Hematopoietic multipotent progenitor cell (in vitro differentiated cells): Measurements from ENCODE around the gene SYNPO2. TPM values are rescaled to one million over a fixed set of nuclear protein-coding genes. Genes with fewer than 3 reads are reported as not detected.

Experiments
- DNase-seq, 3 donors: peaks; one replicate each; pipeline ENCODE4 v3.0.0-alpha.2; 2011 to 2015; ENCODE audit warnings: low read depth in 2 of 3, low spot score in 2 of 3
- total RNA-seq: library from RNA; depleted of rRNA; stranded (reverse); fragments of >200 nt; gene quantifications from one replicate; pipeline ENCODE4 v1.2.3, GENCODE V29; 2012

Gene SYNPO2
- total RNA-seq, 1 donor, result 0.27 TPM

DNA sequence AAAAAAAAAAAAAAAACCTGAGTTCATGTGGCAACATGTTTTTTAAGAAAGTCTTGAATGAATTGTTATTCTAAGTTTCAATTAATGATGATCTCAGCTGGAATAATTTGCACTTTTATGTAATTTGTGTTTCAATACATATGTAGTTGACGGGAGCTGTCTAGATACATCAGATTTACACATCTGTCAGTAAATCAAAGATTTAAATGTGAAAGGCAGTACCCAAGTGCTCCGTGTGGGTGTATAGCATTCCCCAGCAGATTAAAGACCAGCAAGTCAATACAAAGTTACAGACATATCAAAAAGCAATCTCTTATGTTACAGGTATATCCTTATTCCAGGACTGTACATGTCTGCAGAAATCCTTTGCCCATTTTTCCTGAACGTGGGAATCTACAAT lies 35.2 kb downstream of the SYNPO2 start:
- DNase-seq, result no peak

DNA sequence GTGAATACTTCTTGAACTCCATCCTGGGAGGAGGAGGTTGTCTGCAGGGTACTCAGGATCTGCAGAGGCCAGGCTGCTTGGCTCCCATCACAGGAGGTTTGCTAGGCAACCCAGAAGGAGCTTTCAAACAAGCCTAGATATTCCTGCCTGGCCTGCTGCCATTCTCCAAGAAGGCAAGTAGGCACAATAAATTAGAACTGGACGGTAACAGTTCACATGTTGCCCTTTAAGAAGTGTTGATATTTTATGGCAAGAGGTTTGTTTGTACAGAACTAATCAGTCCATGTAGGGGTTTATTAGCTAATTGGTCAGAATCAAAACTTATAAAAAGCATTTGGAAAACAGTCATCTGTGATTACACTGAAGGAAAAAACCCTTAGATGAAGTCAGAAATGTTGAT lies 39.3 kb downstream of the SYNPO2 start:
- DNase-seq, result no peak

DNA sequence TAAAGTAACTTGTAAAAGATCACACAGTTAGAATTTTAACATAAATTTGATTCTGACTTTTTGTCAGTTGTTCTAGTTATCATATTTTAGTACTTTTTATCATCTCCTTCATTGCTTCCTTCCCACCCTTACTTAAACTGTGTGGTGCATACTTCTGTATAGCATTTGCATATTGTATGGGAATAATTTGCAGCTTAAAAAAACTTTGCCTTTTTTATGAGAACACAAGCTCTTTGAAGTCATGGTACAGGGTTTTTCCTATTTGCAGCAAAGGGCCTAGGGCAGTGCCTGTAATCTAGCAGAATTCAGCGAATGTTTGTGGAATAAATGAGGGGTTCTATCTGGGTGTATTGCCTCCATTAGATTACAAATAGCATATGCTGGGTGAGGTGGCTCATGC lies 41.6 kb downstream of the SYNPO2 start:
- no peak for DNase-seq

DNA sequence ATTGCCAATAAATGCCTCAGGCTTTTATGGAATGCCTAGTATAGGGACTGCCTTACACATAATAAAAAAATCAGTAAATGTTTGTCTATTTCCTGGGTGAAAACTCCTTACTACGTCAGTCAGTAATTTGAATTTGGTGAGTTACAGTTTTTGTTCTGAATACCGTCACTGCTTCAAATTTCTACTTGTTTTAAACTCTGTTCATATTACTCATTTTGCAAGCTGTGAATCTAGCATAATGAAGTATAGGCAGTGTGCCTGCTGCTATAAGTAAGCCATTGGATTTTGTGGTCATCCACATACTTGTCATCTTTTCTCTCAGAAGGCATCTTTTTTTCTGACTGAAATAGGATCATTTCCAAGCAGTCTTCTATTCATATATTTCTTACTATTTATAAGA lies 43.1 kb downstream of the SYNPO2 start:
- DNase-seq, result no peak

DNA sequence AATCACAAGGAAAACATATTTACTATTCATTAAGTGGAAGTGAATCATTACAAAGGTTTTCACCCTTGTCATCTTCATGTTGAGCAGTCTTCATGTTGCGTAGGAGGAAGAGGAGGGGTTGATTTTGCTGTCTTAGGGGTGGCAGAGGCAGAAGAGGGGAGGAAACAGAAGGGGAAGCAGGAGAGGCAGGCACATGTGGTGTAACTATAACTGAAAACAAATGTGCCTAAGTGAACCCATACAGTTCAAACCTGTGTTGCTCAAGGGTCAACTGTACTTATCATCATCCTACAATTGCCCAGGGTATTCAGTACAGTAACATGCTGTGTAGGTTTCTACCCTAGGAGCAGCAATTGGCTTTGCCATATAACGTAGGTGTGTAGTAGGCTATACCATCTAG lies 47.2 kb downstream of the SYNPO2 start:
- no peak for DNase-seq

DNA sequence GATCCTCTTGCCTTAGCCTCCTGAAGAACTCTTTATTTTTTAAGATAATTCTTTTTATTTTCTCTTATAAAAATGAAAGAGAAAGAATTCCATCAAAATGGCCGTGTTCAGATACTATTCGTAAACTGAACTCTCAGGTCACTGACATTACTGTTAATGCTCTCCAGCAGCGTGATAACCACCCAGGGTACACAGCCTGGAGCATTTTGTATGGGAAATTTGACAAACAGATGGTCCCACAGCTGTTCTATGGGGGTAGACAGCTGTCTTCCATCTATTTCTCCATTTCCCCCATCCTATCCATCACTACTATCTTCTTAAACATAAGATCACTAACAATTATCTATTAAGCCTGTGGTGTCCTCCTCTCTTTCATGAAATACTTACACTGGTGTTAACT lies 47.8 kb downstream of the SYNPO2 start:
- no peak for DNase-seq

DNA sequence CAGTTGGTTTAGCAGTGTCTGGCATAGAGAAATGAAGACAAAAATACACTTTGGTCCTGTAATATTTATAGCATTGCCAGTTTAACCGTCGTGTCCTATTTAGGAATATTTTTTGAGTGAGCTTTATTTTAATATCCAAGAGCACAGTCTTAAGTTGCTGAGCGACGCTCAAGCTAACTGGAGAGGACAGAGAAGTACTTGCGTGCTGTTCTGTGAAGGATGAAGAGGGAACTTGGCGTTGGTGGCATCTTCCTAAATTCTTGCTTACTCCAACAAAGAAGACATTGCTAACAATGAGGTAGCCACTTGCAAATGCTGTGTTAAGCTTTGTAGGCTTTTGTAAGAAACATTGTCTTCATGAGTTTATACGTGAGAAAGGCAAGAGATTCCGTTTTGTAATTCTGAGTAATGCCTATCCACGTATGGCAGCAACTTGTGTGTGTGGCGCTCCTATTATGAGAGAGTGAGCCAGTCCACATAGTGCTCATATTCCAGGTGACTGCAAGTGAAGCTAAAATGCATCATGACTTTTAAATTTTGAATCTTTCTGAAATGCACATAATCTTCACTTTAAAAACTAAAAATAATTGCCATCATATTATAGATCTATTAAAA lies 50.6 kb downstream of the SYNPO2 start:
- DNase-seq, result no peak

DNA sequence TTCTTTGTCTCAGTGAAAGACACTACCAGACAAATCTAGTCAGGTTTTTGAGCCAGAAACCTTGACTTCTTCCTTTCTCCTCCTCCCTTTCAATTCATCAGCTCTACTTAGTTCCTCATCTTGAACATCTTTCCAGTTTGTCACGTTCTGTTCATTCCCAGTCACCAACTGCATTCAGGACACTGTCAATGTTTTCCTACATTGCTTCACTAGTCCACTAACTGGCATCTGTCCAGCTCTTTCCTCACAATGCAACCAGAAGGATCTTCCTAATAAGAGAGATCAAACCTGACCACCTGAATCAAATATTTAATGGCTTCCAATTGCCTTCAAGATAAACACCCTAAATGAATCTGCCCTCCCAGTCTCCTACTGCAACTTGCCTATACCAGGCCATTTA lies 52.5 kb downstream of the SYNPO2 start:
- DNase-seq, result no peak

DNA sequence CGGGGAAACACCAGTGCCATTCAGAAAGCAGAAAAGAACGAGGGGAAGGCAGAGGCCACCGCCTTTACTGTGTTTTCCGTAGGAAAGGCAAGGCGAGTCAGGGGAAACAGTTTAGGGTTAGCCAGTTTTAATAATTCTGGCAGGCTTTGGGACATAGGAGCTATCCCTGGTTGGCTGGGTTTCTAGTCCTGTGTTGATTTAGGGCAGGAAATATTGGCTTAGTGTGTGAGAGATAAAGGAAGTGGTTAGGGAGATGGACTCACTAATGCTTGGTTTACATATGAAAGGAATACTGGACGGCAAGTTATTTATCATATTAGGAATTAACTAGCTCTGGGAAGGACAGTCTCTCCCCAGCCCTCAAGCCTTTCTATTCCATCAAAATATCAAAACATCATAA lies 53.1 kb downstream of the SYNPO2 start:
- DNase-seq, result no peak

DNA sequence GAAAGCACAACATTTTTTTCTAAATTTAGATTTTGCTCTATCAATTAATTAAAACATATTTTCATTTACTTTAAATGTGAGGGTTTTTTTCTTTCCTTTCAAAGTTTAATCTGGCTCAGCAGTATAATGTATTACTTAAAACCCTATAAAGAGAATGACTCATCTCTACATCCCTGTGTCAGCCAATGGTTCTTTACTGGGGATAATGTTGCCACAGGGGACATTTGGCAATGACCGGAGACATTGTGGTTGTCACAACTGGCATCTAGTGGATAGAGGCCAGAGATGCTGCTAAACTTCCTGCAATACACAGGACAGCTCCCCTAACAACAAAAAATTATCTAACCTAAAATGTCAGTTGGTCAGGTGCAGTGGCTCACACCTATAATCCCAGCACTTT lies 53.8 kb downstream of the SYNPO2 start:
- DNase-seq, result no peak

DNA sequence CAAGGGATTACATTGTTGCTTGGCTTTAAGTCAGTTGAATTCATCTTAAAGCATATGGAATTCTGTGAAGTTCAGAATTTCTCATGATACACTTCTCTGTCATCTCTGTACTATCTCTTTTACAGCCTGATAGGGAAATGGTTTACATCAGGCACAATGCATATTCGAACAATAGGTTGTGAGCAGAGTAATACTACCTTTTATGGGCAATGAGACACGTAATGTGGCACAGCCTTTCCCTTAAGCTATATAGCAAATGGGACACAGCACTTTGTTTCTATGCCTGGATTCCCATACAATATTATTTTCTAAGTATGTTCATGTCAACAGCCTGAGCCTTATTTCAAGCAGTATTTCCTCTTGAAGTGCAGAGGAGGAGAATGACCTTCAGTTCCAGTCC lies 58.4 kb downstream of the SYNPO2 start:
- no peak for DNase-seq

DNA sequence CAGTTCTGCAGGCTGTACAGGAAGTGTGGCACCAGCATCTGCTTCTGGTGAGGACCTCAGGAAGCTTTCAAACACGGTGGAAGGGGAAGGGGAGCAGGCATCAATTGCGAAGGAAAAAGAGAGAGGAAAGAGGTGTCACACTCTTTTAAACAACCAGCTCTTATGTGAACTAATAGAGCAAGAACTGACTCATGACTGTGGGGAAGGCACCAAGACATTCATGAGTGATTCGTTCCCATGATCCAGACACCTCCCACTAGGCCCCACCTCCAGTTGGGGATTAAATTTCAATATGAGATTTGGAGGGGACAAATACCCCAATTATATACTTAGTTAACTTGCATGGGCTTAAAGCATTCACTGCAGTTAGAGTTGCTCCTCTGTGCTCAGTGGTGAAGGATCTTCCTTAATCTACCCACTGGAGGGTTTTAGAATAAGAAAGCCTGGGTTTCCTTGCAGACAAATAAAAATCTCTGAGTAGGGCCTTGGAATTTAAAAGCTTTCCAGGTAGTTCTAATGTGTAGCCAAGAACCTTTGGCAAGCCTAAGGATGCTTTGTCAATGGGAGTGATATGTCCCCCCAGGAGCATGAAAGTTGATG lies 60.0 kb downstream of the SYNPO2 start:
- DNase-seq, result no peak

DNA sequence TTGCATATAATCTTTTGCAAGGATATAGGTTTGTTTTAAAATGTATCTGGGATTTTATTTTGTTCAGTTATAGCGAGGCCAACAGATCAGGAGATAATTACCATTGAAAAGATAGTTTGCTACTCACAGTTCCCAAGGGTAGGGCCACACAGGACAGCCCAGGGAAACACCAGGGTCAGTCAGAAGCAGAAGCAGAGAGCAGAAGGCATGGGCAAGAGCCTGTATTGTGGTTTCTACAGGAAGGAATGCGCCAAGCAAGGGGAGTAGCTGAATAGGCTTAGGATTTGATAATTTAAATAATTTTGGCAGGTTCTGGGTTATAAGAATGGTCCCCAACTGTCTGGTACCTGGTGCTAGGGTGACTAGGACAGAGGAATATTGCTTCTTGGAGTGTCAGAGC lies 61.6 kb downstream of the SYNPO2 start:
- DNase-seq, result peak in 1 of 3 donors; percentile 5

DNA sequence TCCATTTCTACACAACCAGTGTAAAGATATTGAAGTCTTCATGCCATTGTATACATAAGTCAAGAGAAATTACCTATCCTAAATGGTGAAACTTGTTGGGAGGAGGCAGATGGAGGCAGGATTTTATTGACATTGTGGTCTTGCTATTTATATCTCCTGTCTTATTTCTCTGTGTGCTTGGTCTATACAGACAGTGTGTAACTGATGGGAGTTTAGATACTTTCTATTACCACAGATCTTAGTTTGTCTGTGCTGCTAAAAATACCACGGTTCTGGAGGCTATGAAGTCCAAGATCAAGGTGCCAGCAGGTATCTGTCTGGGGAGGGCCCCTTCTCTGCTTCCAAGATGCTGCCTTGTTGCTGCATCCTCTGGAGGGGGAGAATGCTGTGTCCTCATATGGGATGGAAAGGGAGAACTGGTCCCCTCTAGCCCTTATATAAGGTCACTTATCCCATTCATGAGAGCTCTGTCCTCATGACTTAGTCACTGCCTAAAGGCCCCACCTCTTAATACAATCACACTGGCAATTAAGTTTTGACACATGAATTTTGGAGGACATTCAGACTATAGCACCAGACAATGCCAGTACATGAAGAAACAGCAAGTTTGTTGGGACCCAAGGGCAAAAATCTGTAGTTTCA lies 62.4 kb downstream of the SYNPO2 start:
- no peak for DNase-seq

DNA sequence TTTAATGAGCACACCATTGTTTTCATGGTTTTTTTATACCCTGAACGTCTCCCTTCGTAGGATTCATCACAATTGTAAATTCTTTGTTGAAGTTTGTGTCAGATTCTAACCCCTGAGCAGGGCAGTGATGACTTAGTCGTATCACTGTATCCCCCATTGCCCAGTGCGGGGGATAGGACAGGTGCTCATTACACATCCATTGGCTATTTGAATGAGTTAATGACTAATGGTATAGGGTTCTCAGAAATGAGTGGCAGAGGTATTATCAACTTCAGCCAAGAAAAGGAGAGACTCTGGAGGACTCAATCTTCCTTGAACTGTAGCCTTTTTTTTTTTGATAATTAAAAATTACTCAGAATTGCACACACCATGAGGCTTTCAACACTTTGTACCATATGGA lies 64.6 kb downstream of the SYNPO2 start:
- no peak for DNase-seq

DNA sequence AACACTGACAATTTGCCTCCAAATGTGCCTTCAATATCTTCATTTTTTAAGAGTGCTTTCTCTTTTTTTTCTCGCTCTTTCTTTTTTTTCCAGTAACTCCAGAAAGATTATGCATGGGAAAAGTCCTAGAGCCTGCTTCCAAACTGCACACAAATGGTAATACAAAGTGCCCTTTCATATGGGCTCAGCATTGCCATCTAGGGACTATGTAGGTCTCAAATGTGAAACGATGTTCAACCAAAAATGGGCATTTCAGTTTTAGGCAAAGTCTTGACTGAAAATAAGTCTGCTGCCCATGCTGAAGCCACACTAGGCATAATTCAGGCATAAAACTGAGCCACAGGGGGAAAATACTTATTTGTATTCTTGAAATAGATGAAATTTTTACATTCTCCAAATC lies 65.6 kb downstream of the SYNPO2 start:
- DNase-seq, result peak in 1 of 3 donors; percentile 3

DNA sequence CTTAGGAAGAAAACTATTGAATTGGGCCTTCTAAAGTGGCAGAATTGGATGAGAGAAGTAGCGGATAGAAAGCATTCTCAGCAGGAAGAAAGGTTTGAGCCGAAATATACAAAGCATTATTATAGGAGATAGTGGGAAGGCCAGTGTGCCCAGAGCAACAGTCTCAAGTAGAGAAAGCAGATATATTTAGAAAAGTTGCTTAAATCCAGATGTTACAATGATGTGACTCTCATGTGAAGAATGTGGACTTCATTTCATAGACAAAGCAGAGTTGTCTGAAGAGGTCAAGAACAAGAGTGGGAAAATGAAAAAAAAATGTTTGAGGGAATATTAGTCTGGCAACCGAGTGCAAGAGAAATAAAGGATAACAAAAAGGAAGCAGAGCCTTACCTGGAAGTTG lies 66.9 kb downstream of the SYNPO2 start:
- DNase-seq, result no peak

DNA sequence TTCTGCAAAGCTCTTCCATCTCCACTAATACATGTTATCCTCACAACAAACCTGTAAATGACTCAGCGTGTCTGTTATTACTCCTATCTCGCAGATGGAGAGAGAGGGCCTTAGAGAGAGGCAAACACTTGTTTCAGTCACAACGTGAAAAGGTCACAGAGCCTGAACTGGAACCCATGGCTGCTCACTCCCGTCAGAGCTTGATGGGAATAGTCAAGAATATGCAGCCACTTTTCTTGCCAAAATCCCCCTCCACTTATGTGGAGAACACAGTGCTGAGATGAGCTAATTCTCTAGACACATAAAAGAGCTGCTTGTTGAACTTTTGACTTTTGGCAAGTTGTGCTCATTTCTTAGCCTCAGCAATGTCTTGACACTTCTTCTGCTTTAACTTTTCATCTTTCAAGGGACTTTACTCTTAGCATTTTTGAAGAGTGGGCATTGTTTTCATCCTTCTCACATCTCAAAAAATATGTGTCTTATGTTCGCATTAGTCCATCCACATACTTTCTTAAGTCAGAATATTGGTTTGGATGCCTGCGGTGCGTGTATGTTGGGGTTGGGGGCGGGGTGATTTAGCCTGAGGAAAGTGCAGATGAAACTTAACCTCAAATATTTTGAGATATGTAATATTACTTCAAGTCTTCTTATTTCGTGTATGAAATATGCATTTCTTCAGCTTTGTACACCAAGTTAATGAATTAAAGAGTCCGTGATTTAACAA lies 69.2 kb downstream of the SYNPO2 start:
- DNase-seq, result no peak

DNA sequence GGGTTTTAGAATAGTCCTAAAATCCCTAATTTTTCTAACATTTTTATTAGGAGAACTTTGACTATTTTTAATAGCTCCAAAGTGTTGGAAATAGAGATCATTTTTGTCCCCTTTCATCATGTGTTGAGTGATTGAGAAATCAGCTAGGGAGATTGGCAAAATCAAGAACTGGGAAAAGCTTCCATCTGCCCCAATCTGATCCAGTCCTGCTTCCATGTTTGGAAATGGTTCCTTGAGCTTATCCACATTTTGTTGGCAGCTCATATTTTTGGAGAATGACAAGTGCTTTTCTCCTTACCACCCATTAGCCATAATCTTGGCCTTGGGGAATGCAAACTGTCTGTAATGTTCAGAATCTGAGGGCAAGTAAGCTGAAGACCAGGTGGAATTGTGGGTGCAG lies 73.9 kb downstream of the SYNPO2 start:
- DNase-seq, result no peak

DNA sequence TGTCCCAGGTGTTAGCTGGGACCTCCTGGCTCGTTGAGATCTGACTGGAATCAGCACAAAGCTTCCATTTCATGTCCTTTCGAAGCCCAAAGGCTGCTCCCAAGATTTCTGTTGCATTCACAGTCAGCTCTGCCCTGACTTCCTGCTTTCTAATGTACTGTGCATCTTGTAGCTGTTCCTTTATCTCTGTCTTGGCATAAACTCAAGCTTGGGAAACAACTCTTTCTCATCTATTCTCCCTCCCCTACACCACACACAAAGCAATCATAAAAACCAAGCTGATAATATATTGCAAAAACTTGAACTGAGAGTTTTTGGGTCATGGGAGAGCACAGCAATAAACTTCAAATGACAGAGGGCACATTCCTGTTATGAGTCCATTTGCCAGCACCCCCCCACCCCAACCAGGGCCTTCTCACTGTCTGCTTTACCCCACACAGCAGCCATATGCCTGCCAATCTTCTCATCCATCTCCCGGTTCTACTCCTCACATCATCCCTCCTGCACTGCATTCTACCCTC lies 76.3 kb downstream of the SYNPO2 start:
- DNase-seq, result no peak

DNA sequence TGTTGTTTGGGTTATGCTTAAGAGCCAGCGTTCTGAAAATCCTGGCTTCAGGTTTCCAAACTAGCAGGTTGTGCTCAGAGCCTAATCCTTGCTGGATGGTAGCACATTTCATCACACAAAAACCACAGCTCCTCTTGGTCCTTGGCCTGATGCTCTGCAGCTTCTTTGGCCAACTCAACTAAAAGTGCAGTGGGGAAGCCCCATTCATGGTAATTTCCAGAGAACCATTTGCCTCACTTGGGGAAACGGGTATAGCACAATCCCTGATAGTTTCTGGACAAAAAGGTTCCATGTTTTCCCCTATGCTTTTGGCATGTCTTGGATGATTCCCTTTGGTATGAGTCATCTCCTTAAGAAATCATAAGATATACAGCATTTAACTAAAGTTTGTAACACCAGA lies 78.7 kb downstream of the SYNPO2 start:
- no peak for DNase-seq

DNA sequence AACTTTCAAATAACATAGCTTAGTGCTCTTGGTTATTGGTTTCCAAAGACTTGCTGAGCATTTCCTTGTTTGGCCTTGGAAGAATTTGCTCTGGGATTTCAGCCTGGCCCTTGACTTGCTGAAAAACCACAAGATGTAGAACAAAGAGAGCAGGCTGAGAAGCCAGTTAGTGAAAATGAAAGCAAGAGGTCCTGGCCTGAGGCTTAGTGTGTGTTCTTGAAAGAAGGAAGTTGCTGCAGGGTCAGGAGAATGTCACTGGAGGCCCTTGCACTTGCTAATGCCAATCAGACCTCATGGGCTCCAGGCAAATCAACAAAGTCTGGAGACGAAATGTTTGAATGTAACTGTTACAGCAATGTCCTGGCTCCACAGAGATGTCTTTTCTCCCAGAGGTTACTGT lies 79.4 kb downstream of the SYNPO2 start:
- peak in 2 of 3 donors; percentile 46 to 80 for DNase-seq
